DOHH2 (cell line): ENCODE data around the gene KRR1.

Source experiments
- CTCF ChIP-seq: fragments of 200-600 bp; sonication (generic); IDR thresholded peaks from one replicate; pipeline ENCODE4 v1.5.1; 2014; ENCODE audit warnings: antibody characterized with exemption, mild to moderate bottlenecking, low read depth, low read length; ENCODE audit not compliant: poor library complexity, severe bottlenecking
- EZH2phosphoT487 ChIP-seq: fragments of 200-600 bp; sonication (generic); IDR thresholded peaks from 2 replicates; pipeline ENCODE4 v1.6.1; 2017; ENCODE audit warnings: borderline replicate concordance, mild to moderate bottlenecking, antibody characterized with exemption, low read length, moderate library complexity, mixed read lengths

- no peak for TF ChIP-seq CTCF
- no peak for TF ChIP-seq EZH2phosphoT487
Measured at GRCh38 chr12:75533239-75533638, 21.8 kb upstream of the KRR1 start.
